Hindlimb muscle (tissue), 1 donor: ENCODE data around the gene ARFGAP1. TPM values are rescaled to one million over a fixed set of nuclear protein-coding genes. Genes with fewer than 3 reads are reported as not detected.
"Not testable (repeated sequence)": the region's sequence is repeated elsewhere in the genome, so short reads cannot be mapped to it uniquely, and the experiment has no call there.

Source experiments
- DNase-seq: peaks from one replicate; pipeline ENCODE4 v3.0.0-alpha.2; 2013
- polyA plus RNA-seq: library from polyadenylated mRNA; unstranded; fragments of 120-200 nt; gene quantifications from one replicate; pipeline ENCODE4 v1.2.1, GENCODE V29; 2013; ENCODE audit not compliant: insufficient read length

ARFGAP1 gene
- polyA plus RNA-seq, 1 donor = 86.1 TPM

GRCh38 chr20:63241272-63241671 lies 31.3 kb upstream of the ARFGAP1 start:
- DNase-seq = no peak

DNA sequence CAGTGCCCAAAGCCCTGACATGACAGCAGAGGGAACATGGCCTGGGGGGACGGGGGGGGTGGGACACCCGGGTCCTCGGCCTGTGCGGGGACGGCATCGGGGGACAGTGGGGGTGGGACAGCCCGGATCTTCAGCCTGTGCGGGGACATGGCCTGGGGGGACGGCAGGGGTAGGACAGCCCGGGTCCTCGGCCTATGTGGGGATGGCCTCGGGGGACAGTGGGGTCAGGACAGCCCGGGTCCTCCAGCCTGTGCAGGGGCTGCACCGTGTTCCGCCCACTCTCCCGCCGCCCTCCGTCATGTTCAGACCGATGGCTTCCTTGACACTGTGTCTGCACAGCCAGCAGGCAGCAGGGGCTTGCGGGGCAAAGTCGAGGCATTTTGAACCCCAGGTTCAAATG lies 29.9 kb upstream of the ARFGAP1 start:
- no peak for DNase-seq

GRCh38 chr20:63243604-63244247 lies 28.9 kb upstream of the ARFGAP1 start:
- no peak for DNase-seq

GRCh38 chr20:63244468-63244867 lies 28.1 kb upstream of the ARFGAP1 start:
- no peak for DNase-seq

DNA sequence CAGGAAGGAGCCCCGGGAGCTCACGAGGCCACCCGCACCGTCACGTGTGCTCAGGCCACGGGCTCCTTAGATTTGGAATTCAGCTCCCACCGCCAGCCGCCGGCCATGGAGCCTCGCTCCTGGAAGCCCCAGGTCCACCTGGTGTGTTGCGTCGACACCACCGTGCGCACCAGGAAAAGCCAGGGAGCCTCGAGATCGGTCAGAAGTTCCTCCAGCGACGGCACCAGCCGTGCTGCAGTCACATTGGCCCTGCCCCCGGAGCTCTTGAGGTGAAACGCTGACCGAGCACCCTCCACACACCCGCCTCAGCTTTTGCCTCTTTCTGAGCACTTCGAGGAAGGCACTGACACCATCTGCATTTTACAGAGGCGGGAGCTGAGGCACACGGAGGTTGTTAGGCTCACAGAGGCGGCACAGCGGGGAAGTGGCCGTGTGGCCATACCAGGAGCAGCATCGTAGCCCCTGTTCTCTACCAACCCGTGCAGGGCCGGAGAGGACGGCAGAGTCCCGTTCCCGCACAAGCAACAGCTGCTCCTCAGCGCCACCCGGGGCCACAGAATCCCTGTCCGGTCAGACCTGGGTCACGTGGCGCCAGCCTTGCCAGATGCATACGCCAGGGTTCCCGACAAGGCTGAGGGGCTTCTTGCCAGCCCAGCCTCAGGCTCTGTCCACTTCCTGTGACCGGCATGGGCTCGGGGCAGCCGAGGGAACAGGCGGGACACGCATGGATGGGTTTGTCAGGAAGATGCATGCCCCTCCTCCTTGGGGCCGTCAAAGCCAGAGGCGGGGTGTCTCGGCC lies 25.9 kb upstream of the ARFGAP1 start:
- DNase-seq = no peak

GRCh38 chr20:63247671-63248228 lies 24.9 kb upstream of the ARFGAP1 start:
- DNase-seq = no peak

- no peak for DNase-seq
Measured at GRCh38 chr20:63248835-63249591, 23.6 kb upstream of the ARFGAP1 start.

DNA sequence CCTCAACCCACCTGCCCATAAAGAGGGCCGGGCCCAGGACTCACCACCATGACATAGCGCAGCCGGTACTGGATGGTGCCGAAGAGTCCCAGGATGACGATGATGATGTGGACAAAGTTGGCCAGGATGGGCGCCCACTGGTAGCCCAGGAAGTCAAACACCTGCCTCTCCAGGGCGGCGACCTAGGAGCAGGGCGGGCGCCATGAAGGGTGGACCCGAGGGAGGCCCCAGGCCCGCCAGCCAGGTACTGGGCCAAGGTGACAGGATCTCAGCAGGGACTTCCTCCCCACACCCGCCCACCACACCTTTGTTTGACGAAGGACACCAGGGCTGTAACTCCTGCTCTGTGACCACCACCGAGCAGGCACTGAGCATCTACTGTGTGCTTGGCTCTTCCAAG lies 22.7 kb upstream of the ARFGAP1 start:
- no peak for DNase-seq

- DNase-seq = not testable (repeated sequence)
Measured at GRCh38 chr20:63251350-63251749, 21.3 kb upstream of the ARFGAP1 start.

- no peak for DNase-seq
Measured at GRCh38 chr20:63252284-63252711, 20.3 kb upstream of the ARFGAP1 start.

GRCh38 chr20:63253065-63253437 lies 19.6 kb upstream of the ARFGAP1 start:
- no peak for DNase-seq

DNA sequence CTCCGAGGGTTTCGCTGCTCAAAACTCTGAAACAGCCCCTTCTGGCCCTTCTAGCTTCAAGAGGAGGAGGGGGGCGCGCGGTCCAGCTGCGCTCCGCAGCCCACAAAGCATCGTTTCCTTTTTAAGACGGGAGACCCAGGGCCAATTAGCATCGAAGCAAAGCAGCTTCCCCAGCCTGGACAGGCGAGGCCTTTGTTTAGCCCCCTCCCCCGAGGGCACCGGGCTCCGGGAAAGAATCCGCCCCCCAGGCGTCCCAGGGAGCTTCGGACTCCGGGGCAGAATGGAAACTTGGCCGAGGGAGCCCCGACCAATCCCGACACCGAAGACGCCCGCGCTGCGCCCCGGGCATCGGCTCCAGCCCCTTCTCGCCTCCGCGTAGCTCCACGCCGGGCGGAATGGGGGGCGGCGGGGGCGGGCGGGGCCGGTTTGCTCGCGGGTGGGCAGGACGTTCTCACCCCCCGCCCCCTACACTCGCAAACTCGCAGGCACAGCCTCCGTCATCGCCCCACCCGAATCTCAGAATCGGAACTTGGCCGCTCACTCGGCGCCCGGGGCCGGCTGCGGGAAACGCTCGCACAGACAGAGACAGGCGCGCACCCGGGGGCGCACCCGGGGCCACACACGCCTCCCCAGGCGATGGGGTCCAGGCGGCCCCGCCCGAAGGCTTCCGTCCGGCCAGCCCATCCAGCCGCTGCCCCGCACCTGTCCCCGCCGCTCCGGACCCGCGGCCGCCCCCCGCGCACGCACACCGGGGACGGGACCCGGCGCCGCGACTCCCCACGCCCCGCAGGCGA lies 19.0 kb upstream of the ARFGAP1 start:
- peak; percentile 66 for DNase-seq

GRCh38 chr20:63254232-63254605 lies 18.4 kb upstream of the ARFGAP1 start, which contains the start of gene NKAIN4:
TSS of gene NKAIN4 (minus strand) at chr20:63254463. CDS start at chr20:63254450, 13 bp downstream.
- no peak for DNase-seq

DNA sequence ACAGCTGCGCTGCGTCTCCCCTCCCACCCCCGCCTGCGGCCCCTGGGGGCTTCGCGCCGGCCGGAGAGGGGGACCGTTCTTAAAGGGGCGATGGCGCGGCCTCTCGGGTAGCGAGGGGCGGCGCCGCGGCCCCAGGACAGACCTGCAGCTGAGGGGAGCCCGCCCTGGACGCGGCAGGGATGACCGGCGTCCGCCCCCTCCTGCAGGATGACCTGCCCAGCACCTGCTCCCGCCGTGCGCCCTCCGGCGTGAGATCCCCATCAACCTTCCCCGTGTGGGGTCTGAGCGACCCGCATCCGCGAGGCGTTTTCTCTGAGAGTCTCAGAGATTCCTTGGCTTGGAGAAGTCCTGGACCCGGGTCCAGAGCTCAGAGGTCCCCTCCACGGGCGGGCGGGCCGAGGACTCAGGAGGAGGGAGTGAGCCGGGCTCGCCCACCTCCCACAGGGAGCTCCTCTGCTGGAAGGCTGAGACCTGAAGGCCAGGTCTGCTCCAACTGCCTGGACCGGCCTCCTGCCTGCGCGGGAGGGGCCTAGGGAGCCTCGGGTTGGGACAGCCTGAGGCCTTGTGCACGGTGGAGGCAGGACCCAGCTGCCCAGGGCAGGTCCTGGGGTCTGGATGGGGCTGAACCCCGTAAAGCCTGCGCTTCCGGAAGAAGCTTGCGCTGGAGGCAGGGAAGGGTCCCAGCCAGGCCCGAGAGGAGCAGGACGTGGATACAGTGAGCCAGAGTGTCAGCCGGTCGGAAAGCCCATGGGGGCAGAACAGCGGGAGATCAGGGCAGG lies 17.8 kb upstream of the ARFGAP1 start:
- no peak for DNase-seq

DNA sequence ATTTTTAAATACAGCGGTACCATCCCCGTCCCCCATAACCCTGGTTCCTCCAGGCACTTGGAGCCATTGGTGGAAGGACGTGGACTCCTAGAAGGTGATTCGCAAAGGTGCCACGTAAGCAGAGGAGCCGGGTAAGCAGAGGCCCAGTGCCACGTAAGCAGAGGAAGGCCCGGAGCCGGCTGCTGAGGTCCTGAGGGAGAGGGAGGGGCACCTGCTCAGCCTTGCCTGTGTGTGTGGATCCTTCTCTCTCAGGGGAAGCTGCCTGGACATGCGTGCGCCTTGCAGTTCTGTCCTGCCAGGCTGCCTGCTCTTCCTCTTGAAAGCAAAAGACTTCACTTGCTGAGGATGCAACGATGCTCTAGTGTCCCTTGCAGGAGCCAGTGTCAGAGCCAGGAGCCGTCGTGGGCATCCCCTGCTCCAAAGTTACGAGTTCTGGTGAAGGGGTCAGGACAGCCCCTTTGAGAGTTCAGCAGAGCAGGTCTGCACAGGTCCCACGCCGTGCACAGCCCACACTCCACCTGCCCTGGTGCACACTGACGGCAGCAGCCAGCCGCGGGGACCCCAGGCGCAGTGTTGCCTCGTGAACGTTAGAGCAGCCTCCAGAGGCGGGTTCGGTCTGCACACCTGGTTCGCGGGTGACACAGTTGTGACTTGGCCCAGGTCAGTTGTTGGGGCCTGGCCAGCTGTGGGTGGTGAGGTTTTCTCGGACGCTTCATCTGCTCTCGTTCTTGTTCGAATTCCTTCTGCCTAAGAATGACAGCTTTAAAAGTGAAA lies 16.5 kb upstream of the ARFGAP1 start:
- no peak for DNase-seq

- DNase-seq = no peak
Measured at GRCh38 chr20:63256954-63257353, 15.7 kb upstream of the ARFGAP1 start.

DNA sequence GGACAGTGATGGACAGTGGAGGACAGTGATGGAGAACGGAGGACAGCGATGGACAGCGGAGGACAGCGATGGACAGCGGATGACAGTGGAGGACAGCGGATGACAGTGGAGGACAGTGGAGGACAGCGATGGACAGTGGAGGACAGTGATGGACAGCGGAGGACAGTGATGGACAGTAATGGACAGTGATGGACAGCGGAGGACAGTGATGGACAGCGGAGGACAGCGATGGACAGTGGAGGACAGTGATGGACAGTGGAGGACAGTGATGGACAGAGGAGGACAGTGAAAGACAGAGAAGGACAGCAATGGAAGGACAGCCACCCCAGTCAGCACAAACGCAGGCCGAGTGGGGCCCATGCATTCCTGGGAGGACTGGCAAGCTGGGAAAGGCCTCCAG lies 15.0 kb upstream of the ARFGAP1 start:
- no peak for DNase-seq

DNA sequence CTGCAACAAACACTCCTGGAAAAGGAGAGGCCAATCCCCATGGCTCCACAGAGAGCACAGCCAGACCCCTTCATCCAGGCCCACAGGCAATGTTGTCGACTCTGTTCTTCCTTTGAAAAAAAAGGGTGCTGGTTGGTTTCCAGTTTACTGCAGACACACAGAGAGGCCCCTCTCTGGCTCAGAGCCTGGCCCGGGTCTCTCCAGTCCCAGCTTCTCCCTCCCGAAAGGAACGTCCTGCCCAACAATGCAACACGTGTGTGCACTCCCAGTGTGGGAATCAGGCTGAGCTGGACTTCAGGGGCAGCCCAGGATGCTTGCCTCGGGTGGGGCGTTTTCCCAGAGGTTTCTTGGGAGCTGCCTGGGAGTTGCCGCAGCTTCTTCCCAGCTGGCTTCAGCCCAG lies 13.8 kb upstream of the ARFGAP1 start:
- peak; percentile 62 for DNase-seq

- DNase-seq = no peak
Measured at GRCh38 chr20:63259734-63260460, 12.7 kb upstream of the ARFGAP1 start.

DNA sequence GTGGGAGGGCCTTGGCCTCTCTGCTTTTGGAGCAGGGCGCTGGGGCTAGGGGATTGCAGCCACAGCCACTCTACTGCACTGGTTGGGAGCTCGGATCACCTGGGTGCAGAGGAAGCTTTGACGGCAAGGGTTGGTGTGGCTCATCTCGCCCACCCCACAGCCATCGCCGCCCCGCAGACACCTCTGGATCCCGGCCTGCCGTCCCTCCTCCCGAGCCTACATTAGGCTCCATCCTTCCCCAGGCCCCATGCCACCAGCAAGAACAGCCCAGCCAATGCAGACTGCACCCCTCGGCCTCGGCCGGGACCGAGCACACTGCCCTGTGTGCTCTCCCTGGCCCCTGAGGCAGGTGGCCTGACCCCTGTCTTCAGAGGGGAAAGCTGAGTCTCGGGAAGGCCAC lies 12.1 kb upstream of the ARFGAP1 start:
- DNase-seq = no peak
